HCT116 (cell line): ENCODE results near the gene GMDS.

ENCODE experiments used
- CBX3 ChIP-seq: IDR thresholded peaks from 2 replicates; pipeline ENCODE4 v1.6.1; 2012; ENCODE audit warnings: low read depth
- CTCF ChIP-seq, 3 experiments: fragments of 200-600 bp in 1 of 3; sonication (generic) in 1 of 3; IDR thresholded peaks in 2 of 3; conservative IDR thresholded peaks in 1 of 3; 2 replicates each; pipeline ENCODE4 v1.5.1; 2012 to 2017; ENCODE audit warnings: low read depth in 2 of 3, low read length in 2 of 3, antibody characterized with exemption in 1 of 3, borderline replicate concordance in 1 of 3, control low read depth in 1 of 3, mild to moderate bottlenecking in 1 of 3, mixed read lengths in 1 of 3, mixed run types in 1 of 3, moderate library complexity in 1 of 3; ENCODE audit not compliant: insufficient read depth in 1 of 3
- EGR1 ChIP-seq: IDR thresholded peaks from 2 replicates; pipeline ENCODE4 v1.6.1; 2012; ENCODE audit warnings: low read depth
- EZH2 ChIP-seq: fragments of 200-600 bp; sonication (generic); IDR thresholded peaks from 2 replicates; pipeline ENCODE4 v1.6.1; 2017; ENCODE audit warnings: antibody characterized with exemption, mixed run types
- EZH2phosphoT487 ChIP-seq: fragments of 200-600 bp; IDR thresholded peaks from 2 replicates; pipeline ENCODE4 v1.6.1; 2018; ENCODE audit warnings: antibody characterized with exemption, borderline replicate concordance
- POLR2A ChIP-seq: IDR thresholded peaks from 2 replicates; pipeline ENCODE4 v1.7.0; 2011; ENCODE audit warnings: borderline replicate concordance; ENCODE audit not compliant: insufficient read depth, insufficient read length; ENCODE audit errors: extremely low read depth
- POLR2AphosphoS5 ChIP-seq: IDR thresholded peaks from 2 replicates; pipeline ENCODE4 v1.6.1; 2011; ENCODE audit warnings: mild to moderate bottlenecking, low read depth, low read length, moderate library complexity
- REST ChIP-seq: IDR thresholded peaks from 2 replicates; pipeline ENCODE4 v1.6.1; 2012; ENCODE audit warnings: low read depth
- YY1 ChIP-seq: IDR thresholded peaks from 2 replicates; pipeline ENCODE4 v1.6.1; 2011; ENCODE audit warnings: low read length, low read depth, moderate library complexity, mild to moderate bottlenecking; ENCODE audit not compliant: insufficient replicate concordance; ENCODE audit errors: extremely low read depth
- ZFX ChIP-seq: fragments of 450-650 bp; IDR thresholded peaks from 2 replicates; pipeline ENCODE4 v1.6.1; 2017
- ZNF274 ChIP-seq: fragments of 200-500 bp; sonication (Bioruptor generic); IDR thresholded peaks from 2 replicates; pipeline ENCODE4 v1.6.1; 2014; ENCODE audit warnings: mild to moderate bottlenecking, low read depth, low read length, inconsistent platforms

- no peak for TF ChIP-seq POLR2AphosphoS5
- TF ChIP-seq EZH2: no peak
- no peak for TF ChIP-seq REST
- TF ChIP-seq CTCF (IDR thresholded peaks at IDR 0.05 in 2 of 3, conservative IDR thresholded peaks at IDR 0.05 in 1 of 3; ENCODE audit: borderline replicate concordance in 1 of 3, insufficient read depth in 1 of 3, low read depth in 2 of 3, low read length in 2 of 3): no peak
- no peak for TF ChIP-seq ZFX
- no peak for TF ChIP-seq EGR1
- TF ChIP-seq CBX3: no peak
- TF ChIP-seq YY1: no peak
- no peak for TF ChIP-seq EZH2phosphoT487
- no peak for TF ChIP-seq POLR2A
- TF ChIP-seq ZNF274: no peak
These were observed 351.8 kb downstream of the GMDS start for GRCh38 chr6:1893470-1894130.
